ENCODE measurements around the gene ABCA1.

The ABCA1 gene

DNA sequence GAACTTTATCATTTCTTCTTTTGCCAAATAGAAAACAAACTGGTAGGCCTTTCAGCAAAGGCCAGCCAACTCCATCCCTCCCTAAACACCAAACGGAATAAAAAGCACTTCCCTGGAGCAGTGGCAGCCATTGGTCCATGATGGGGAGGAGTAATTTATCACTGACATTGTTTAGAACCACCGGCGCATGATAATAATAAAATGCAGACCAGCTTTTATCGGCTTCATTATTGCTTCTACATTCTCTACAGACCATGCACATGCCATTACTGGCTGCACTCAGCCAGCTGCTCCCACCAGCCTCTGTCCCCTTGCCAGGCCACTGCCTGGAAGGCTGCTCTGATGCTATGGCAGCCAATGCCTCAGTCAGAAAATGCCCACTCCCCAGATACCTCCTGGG lies 45.9 kb downstream of the ABCA1 start:
- DNase-seq (ENCODE audit: low read depth): no peak
- TF ChIP-seq, protein P1, sequence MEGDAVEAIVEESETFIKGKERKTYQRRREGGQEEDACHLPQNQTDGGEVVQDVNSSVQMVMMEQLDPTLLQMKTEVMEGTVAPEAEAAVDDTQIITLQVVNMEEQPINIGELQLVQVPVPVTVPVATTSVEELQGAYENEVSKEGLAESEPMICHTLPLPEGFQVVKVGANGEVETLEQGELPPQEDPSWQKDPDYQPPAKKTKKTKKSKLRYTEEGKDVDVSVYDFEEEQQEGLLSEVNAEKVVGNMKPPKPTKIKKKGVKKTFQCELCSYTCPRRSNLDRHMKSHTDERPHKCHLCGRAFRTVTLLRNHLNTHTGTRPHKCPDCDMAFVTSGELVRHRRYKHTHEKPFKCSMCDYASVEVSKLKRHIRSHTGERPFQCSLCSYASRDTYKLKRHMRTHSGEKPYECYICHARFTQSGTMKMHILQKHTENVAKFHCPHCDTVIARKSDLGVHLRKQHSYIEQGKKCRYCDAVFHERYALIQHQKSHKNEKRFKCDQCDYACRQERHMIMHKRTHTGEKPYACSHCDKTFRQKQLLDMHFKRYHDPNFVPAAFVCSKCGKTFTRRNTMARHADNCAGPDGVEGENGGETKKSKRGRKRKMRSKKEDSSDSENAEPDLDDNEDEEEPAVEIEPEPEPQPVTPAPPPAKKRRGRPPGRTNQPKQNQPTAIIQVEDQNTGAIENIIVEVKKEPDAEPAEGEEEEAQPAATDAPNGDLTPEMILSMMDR (IDR thresholded peaks at IDR 0.05; ENCODE audit: insufficient read depth, low read depth, low read length, missing control alignments): no peak
- H3K4me3 ChIP-seq (ENCODE audit: low read length): no peak overlapping the region

DNA sequence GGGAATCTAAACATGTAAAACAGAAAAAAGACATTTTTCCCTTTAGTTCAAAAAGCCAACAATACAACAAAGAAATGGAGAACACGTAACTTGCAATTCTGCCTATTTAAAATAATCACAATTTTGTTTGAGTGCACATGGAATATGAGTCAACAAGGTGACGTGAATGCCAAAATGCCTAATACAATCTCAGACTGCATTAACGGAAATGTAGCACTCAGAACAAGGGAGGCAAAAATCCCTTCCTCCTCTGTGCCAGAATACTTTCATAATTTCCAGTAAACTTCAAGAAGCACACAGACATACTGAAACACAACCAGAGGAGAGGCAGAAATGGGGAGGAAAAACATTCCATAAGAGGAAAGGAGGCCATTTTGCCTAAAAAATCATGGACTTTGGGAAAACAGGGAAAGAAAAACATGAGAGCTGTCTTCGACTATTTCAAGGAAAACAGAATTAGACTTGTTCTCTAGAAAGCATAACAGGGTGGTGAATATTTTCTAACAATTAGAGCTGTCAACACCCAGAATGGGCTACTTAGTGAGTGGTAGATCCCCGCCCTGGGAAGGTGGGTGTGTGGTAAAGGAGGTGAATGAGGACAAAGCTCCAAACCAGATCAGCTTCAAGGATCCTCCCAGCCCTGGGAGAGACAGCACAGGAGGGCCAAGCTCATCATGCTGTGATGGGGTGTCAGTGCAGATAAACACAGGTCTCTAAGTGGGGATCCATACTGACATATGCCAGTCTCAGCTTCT lies 48.2 kb downstream of the ABCA1 start:
- TF ChIP-seq, protein P1 (IDR thresholded peaks at IDR 0.05; ENCODE audit: insufficient read depth, low read depth, low read length, missing control alignments): no peak
- no peak overlapping the region for H3K4me3 ChIP-seq (ENCODE audit: low read length)
- DNase-seq (ENCODE audit: low read depth): no peak

DNA sequence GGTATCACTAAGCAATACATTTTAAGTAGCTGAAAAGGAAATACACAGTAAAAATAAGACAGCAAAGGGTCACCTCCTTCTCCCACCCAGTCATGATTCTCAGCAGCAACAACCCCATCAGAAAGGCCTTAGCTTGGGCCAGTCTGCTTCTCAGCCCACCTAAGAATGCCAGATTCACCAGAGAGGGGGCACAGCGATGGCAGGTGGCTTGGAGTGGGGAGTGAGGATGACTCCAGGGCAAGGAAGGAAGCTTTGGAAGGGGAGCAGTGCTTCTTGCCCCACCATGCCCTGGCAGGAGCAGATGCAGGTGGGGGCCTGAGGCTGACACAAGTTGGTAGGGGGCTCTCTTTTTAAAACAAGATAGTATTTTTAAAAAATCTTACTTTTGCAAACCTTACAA lies 51.4 kb downstream of the ABCA1 start:
- no peak for DNase-seq (ENCODE audit: low read depth)
- H3K4me3 ChIP-seq (ENCODE audit: low read length): no peak overlapping the region
- TF ChIP-seq, protein P1 (IDR thresholded peaks at IDR 0.05; ENCODE audit: insufficient read depth, low read depth, low read length, missing control alignments): no peak

DNA sequence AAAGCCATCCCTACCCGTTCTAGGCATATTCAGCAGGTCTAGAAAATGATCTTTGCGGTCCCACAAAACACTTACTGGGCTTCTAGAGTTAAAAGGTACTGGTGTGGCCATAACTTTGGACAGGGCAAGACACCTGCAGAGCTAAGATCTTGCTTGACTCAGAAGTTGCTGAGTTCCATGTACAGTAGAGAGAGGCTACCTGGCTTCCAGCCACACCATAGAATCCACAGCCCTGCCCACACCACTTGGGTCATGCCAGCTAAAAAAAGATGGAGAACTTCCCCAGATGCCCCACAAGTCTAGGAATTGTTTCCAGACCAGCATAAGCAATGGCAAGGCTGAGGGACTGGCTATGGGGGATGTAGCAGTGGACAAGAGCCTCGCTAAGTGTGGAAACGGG lies 52.1 kb downstream of the ABCA1 start:
- no peak for DNase-seq (ENCODE audit: low read depth)
- H3K4me3 ChIP-seq (ENCODE audit: low read length): no peak overlapping the region
- TF ChIP-seq, protein P1 (IDR thresholded peaks at IDR 0.05; ENCODE audit: insufficient read depth, low read depth, low read length, missing control alignments): no peak

DNA sequence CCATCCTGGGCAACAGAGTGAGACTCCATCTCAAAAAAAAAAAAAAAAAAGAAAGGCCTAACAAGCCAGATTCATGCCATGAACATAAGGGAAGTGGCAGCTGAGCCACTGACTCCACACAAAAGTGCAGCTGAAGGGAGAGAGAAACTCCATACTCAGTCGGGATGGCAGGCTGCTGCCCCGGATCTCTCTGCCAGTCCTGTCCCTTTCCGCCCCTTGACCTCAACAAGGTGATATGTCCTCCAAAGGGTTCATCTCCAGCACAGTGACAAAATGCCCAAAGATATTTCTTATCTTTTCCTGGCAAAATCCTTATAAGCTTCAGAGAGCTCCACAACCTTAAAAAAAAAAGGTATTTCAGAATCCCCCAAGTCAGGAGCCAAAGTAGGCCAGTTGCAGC lies 52.6 kb downstream of the ABCA1 start:
- H3K4me3 ChIP-seq (ENCODE audit: low read length): no peak overlapping the region
- no peak for DNase-seq (ENCODE audit: low read depth)
- TF ChIP-seq, protein P1 (IDR thresholded peaks at IDR 0.05; ENCODE audit: insufficient read depth, low read depth, low read length, missing control alignments): no peak

DNA sequence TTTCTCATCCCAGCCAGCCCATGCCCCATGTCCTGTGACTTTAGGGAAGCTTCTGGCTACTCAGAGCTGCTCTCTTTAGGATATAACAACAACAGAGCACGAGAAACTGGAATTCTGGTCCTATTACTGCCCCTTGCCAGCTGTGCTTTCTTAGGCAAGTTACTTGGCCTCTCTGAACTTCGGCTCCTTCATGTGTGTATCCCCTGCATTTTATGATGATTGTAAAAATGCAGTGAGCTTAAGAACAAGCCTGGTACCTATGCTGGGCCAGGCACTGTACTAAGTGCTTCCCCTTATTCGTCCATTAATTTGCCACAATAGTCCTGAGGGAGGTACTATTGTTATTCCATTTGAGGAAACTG lies 54.5 kb downstream of the ABCA1 start:
- no peak for DNase-seq (ENCODE audit: low read depth)
- TF ChIP-seq, protein P1 (IDR thresholded peaks at IDR 0.05; ENCODE audit: insufficient read depth, low read depth, low read length, missing control alignments): no peak
- H3K4me3 ChIP-seq (ENCODE audit: low read length): no peak overlapping the region

Data from epithelial cell of esophagus (primary cell).